GM21528 (cell line): ENCODE measurements around the gene AGA.

Experiments used
- ATAC-seq: cut with Tn5 transposase; IDR thresholded peaks from one replicate; pipeline ENCODE4 v1.9.1; 2021; ENCODE audit warnings: mild to moderate bottlenecking, moderate library complexity; ENCODE audit not compliant: unreplicated experiment, low FRiP score

AGA gene

DNA sequence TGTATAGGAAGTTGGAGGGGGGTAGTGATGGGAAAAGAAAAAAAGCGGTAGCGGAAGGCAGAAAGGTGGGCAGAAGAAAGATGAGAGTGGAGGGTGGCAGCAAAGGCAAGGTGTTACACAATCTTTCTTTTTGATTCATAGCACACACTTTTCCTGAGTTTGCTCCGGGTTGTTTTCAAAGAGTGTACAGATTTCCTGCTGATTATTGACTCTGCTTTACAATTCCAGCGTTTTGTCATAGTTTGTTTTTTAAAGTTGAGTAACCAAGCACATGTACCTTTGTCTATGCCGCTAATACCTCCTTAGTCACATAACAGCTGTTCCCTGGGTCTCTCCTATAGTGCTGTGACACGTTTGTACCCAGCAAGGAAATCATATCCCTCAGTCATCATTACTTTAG is 50.3 kb downstream of the AGA start:
- no peak for ATAC-seq

DNA sequence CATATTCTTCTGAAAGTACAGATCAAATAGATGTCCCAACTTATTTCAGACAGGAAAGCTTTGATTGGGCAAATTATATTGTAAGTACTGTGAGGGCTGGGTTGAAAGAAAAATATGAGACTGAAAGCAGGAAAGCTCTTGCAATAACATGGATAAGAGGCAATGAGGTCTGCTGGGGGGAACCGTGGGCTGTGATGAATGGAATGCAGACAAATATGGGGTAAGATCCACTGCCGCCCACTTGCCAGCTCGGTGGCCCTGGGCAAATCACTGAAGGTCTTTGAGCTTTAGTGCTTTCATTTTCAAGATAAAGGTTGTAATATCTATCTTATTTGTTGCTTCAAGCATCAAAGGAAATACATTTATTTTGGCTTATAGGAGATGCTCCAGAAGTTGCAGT is 51.0 kb downstream of the AGA start:
- no peak for ATAC-seq

- no peak for ATAC-seq
Measured at GRCh38 chr4:177386278-177386815, 55.9 kb downstream of the AGA start.

DNA sequence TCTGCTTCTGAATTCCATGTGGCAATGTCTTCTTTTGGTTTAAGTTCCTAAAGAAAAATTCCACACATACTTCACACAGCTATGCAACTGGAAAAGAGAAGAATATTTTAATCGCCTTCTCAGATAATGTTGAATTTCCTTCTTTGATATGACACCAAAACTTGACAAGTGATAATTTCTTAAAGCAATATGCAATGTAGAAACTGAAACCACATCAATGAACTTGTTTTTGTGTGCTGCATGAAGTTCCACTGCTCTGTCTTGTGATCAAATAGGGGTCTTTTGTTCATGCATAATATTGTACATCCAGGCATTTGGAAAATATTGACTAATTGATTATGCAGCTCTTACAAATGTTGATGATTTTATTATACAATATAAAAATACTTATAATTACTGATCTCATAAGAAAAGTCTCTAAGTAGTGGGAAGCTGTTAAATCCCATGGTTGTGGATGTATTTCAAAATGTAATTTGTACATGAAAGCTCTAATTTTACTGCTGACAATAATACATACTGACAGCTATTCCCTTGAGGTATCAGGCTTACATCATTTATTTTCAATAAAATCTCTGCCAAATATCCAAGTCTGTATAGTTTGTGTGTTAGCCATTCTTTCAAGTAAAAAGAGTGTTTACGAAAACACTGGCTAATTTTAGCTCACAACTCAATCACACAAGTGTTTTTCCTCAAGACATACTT is 56.5 kb downstream of the AGA start:
- no peak for ATAC-seq

- ATAC-seq: no peak
Measured at GRCh38 chr4:177384856-177385397, 57.3 kb downstream of the AGA start.

DNA sequence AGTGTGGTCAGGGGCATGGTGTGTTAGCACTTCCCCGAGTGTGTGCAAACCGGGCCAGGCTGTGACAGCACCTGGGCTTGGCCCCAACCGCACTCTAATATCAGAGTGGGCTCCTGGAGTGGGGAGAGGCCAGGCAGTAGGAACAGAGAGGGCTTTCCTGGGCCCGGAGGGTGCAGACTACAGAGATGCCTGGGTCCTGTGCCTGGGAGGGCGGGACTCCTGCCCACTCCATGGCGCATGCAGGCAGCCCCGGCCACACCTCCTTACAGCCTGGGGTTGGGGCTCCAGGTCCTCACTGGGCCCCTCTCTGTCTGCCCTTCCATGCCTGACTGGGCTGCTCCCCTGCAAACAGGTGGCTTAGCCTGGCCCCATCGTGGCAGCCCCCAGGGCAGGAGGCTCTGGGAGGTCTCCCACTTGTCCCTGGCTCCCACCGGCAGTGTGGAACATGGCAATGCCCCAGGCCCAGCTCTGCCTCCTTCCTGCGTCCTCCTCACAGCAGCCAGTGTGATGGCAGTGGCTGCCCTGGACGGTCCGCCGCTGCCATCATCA is 60.4 kb downstream of the AGA start:
- ATAC-seq: no peak
